HepG2 (cell line): ENCODE measurements around the gene TIMP4. TPM values are rescaled to one million over a fixed set of nuclear protein-coding genes. Genes with fewer than 3 reads are reported as not detected.

Source experiments
- ATAC-seq: fragments of 200-7000 bp; cut with Tn5 transposase; 3 replicates; pipeline ENCODE4 v1.9.1; 2020; ENCODE audit warnings: mild to moderate bottlenecking, moderate library complexity
- BruUV-seq: library from RNA; stranded (reverse); fragments of 400-500 nt; replicated peaks from 2 replicates; lab custom pipeline; 2021; lab: Mats Ljungman, UMichigan
- CTCF ChIA-PET: fragments of 300-600 bp; formaldehyde crosslinking; extraction: SDS; loops from one replicate; lab custom pipeline; 2021; ENCODE audit warnings: low total read pairs, inconsistent platforms, low intra/inter-chr PET ratio; lab: Yijun Ruan, JAX
- POLR2A ChIA-PET: fragments of 350-600 bp; sonication (Branson Sonifier 250); formaldehyde crosslinking; loops from one replicate; lab custom pipeline; 2020; ENCODE audit warnings: antibody characterized with exemption, inconsistent platforms; lab: Yijun Ruan, JAX
- DNase-seq: peaks from one replicate; pipeline ENCODE4 v3.0.0-alpha.2; 2015; ENCODE audit warnings: low spot score
- FAIRE-seq: peaks from 3 replicates; lab custom pipeline; 2011; peaks lifted over from hg19 to GRCh38; lab: Jason Lieb, UNC
- H2AFZ ChIP-seq: one replicate; pipeline ENCODE4 v1.6.1; 2011; ENCODE audit warnings: low read length, inconsistent platforms
- H3K27ac ChIP-seq: fragments of 300-600 bp; 3 replicates; pipeline ENCODE4 v1.8.0; 2011; ENCODE audit warnings: mixed run types, mild to moderate bottlenecking, mixed read lengths, low read length, inconsistent platforms; ENCODE audit not compliant: insufficient read depth; ENCODE audit errors: extremely low read length
- H3K27me3 ChIP-seq, 2 experiments: fragments of 200-600 bp in 1 of 2; 2 replicates in 1 of 2; 3 replicates in 1 of 2; pipeline versions ENCODE4 v1.6.0 to v1.8.0; 2011; ENCODE audit warnings: low read length in 2 of 2, mild to moderate bottlenecking in 2 of 2, moderate library complexity in 2 of 2, inconsistent platforms in 1 of 2; ENCODE audit not compliant: insufficient read depth in 2 of 2, control insufficient read depth in 1 of 2
- H3K36me3 ChIP-seq, 2 experiments: fragments of 200-600 bp in 1 of 2; replicated peaks in 1 of 2; 2 replicates in 1 of 2; 3 replicates in 1 of 2; pipeline versions ENCODE4 v1.5.1 to v1.8.0; 2011; ENCODE audit warnings: low read length in 2 of 2, inconsistent platforms in 1 of 2; ENCODE audit not compliant: insufficient read depth in 2 of 2, control insufficient read depth in 1 of 2
- H3K4me1 ChIP-seq: 2 replicates; pipeline ENCODE4 v1.5.1; 2012; ENCODE audit warnings: low read length, inconsistent platforms; ENCODE audit not compliant: insufficient read depth
- H3K4me2 ChIP-seq: 2 replicates; pipeline ENCODE4 v1.6.0; 2011; ENCODE audit warnings: low read depth, low read length, inconsistent platforms
- H3K4me3 ChIP-seq, 3 experiments: fragments of 200-600 bp in 1 of 3; sonication (generic), shearing (Covaris generic) in 1 of 3; replicated peaks in 1 of 3; 2 replicates each; pipeline ENCODE4 v1.5.1; 2011 to 2016; ENCODE audit warnings: low read length in 3 of 3, inconsistent platforms in 2 of 3, low read depth in 2 of 3, mild to moderate bottlenecking in 2 of 3, control low read depth in 1 of 3, mixed read lengths in 1 of 3; ENCODE audit not compliant: insufficient read depth in 1 of 3
- H3K79me2 ChIP-seq: one replicate; pipeline ENCODE4 v1.6.1; 2011; ENCODE audit warnings: low read length, inconsistent platforms; ENCODE audit not compliant: insufficient read depth
- H3K9ac ChIP-seq: 2 replicates; pipeline ENCODE4 v1.6.0; 2011; ENCODE audit warnings: mild to moderate bottlenecking, low read depth, low read length, inconsistent platforms; ENCODE audit not compliant: insufficient read depth
- H3K9me3 ChIP-seq: 2 replicates; pipeline ENCODE4 v1.5.1; 2012; ENCODE audit warnings: mild to moderate bottlenecking, low read length
- H4K20me1 ChIP-seq: 2 replicates; pipeline ENCODE4 v1.6.0; 2011; ENCODE audit warnings: inconsistent platforms, mild to moderate bottlenecking, low read length, moderate library complexity; ENCODE audit not compliant: insufficient read depth
- ARID5B ChIP-seq: IDR thresholded peaks from 2 replicates; pipeline ENCODE4 v1.4.0; 2020; ENCODE audit warnings: mild to moderate bottlenecking, missing genetic modification reagents
- KDM5B ChIP-seq: sonication (generic); formaldehyde crosslinking; IDR thresholded peaks from 2 replicates; pipeline ENCODE4 v1.4.0; 2020; ENCODE audit warnings: missing genetic modification reagents, mild to moderate bottlenecking, borderline replicate concordance
- KIAA2018 ChIP-seq: sonication (generic); formaldehyde crosslinking; IDR thresholded peaks from 2 replicates; pipeline ENCODE4 v1.5.0; 2020; ENCODE audit warnings: mild to moderate bottlenecking, missing genetic modification reagents, borderline replicate concordance
- NFYC ChIP-seq: IDR thresholded peaks from 2 replicates; pipeline ENCODE4 v1.6.1; 2016; ENCODE audit warnings: missing genetic modification reagents, missing compliant biosample characterization
- PHF5A ChIP-seq: IDR thresholded peaks from one replicate; pipeline ENCODE4 v1.6.1; 2018; ENCODE audit warnings: low read depth, missing genetic modification reagents; ENCODE audit not compliant: unreplicated experiment
- ZNF703 ChIP-seq: sonication (generic); formaldehyde crosslinking; IDR thresholded peaks from 2 replicates; pipeline ENCODE4 v1.5.1; 2020; ENCODE audit warnings: missing genetic modification reagents, mild to moderate bottlenecking, moderate library complexity, borderline replicate concordance
- ZNF720 ChIP-seq: sonication (generic); formaldehyde crosslinking; IDR thresholded peaks from 2 replicates; pipeline ENCODE4 v1.4.0; 2020; ENCODE audit warnings: missing genetic modification reagents
- WGBS: methylation state at CpG from one replicate; pipeline ENCODE4 v1.1.6; 2017; ENCODE audit warnings: low lambda C conversion rate; 5-methylcytosine and 5-hydroxymethylcytosine counted together
- in situ Hi-C: cut with HindIII; loops from 2 replicates; pipeline ENCODE4 v1.10.0; 2017; ENCODE audit warnings: low pct_unique_long_range_greater_than_20kb; ENCODE audit not compliant: extremely low pct_ligation_motif_present
- intact Hi-C: fragments of 100-400 bp; cut with micrococcal nuclease; formaldehyde crosslinking; loops from one replicate; pipeline ENCODE4 v1.10.0; 2022; ENCODE audit not compliant: unreplicated experiment
- polyA plus RNA-seq, 8 experiments: library from polyadenylated mRNA; depleted of rRNA in 3 of 8; stranded (reverse) in 7 of 8; unstranded in 1 of 8; fragments of >200 nt; fragmentation: Illumina TruSeq in 4 of 8; extraction: Trizol in 4 of 8; gene quantifications; 2 replicates each; pipeline versions ENCODE4 v1.2.1 to v1.2.3, GENCODE V29; 2011 to 2016; ENCODE audit warnings: low read depth in 4 of 8, missing spikeins in 1 of 8, mixed read lengths in 1 of 8; ENCODE audit not compliant: insufficient read depth in 1 of 8
- total RNA-seq, 5 experiments: library from RNA; depleted of rRNA; stranded (reverse); fragments of >200 nt; fragmentation: Illumina TruSeq; extraction: Trizol; gene quantifications; 2 replicates each; pipeline ENCODE4 v1.2.3, GENCODE V29; 2016; ENCODE audit warnings: low read depth in 1 of 5

Gene TIMP4
- total and polyA plus RNA-seq, 2 of the 13 experiments (the other 11 are each of a cell fraction or from before 2014, with no cell fraction given) = 0.05 to 0.07 TPM

GRCh38 chr3:12117473-12117872 is 41.2 kb downstream of the TIMP4 start:
- DNase-seq = no peak
- Histone ChIP-seq H3K79me2 (no peaks in the 10 kb centered on the region), H3K4me1 (no peaks in the 10 kb centered on the region), H4K20me1 (no peaks in the 10 kb centered on the region), H3K27me3 (no peaks in the 10 kb centered on the region; a peak in 1 of 5 replicates), H3K27ac (no peak overlapping the region), H3K9ac (no peak overlapping the region), H3K4me2 (no peak overlapping the region), H3K36me3 (no peaks in the 10 kb centered on the region), H3K4me3 (no peak overlapping the region), H2AFZ (no peak overlapping the region), H3K9me3 (no peaks in the 10 kb centered on the region)
- CTCF ChIA-PET = no interaction called here
- in situ Hi-C loops = no loop called here
- POLR2A ChIA-PET = no interaction called here
- no TSS peak for BruUV-seq
- intact Hi-C loops = no loop called here
- no peak for FAIRE-seq
- ATAC-seq = no peak
- TF ChIP-seq KDM5B (no peak), ZNF720 (CRISPR knock-in tag) (no peak), NFYC (CRISPR knock-in tag) (no peak), ARID5B (CRISPR knock-in tag) (no peak)

- H4K20me1 ChIP-seq = no peaks in the 10 kb centered on the region
- H3K4me3 ChIP-seq = no peak overlapping the region
- H3K36me3 ChIP-seq = no peaks in the 10 kb centered on the region
- BruUV-seq = no TSS peak
- H3K4me2 ChIP-seq = no peak overlapping the region
- no peaks in the 10 kb centered on the region; a peak in 2 of 5 replicates for H3K27me3 ChIP-seq
- in situ Hi-C loops (no loop called here), intact Hi-C loops (no loop called here)
- H2AFZ ChIP-seq = no peak overlapping the region
- DNase-seq = no peak
- no peaks in the 10 kb centered on the region for H3K79me2 ChIP-seq
- H3K4me1 ChIP-seq = no peaks in the 10 kb centered on the region
- ATAC-seq = no peak
- 0% methylated on average over 4 of the region's 4 CpGs for WGBS
- no peak for FAIRE-seq
- no peak overlapping the region for H3K9ac ChIP-seq
- POLR2A ChIA-PET = no interaction called here
- no peak overlapping the region for H3K27ac ChIP-seq
- H3K9me3 ChIP-seq = no peaks in the 10 kb centered on the region
- CTCF ChIA-PET = no interaction called here
- TF ChIP-seq ZNF703 (CRISPR knock-in tag) (no peak), PHF5A (CRISPR knock-in tag) (no peak), KIAA2018 (CRISPR knock-in tag) (no peak)
These were observed 41.8 kb downstream of the TIMP4 start for GRCh38 chr3:12116870-12117269.
